SKM-1 (cell line): ENCODE measurements around the gene ZNF772.
A peak's percentile ranks its signal among the peaks of the same experiment; 100 is the strongest.
"Not testable (repeated sequence)": the region's sequence is repeated elsewhere in the genome, so short reads cannot be mapped to it uniquely, and the experiment has no call there.

Experiments used
- DNase-seq: peaks from one replicate; lab custom pipeline; 2025; ENCODE audit not compliant: unreplicated experiment; lab: John Stamatoyannopoulos, UW

Gene ZNF772

DNA sequence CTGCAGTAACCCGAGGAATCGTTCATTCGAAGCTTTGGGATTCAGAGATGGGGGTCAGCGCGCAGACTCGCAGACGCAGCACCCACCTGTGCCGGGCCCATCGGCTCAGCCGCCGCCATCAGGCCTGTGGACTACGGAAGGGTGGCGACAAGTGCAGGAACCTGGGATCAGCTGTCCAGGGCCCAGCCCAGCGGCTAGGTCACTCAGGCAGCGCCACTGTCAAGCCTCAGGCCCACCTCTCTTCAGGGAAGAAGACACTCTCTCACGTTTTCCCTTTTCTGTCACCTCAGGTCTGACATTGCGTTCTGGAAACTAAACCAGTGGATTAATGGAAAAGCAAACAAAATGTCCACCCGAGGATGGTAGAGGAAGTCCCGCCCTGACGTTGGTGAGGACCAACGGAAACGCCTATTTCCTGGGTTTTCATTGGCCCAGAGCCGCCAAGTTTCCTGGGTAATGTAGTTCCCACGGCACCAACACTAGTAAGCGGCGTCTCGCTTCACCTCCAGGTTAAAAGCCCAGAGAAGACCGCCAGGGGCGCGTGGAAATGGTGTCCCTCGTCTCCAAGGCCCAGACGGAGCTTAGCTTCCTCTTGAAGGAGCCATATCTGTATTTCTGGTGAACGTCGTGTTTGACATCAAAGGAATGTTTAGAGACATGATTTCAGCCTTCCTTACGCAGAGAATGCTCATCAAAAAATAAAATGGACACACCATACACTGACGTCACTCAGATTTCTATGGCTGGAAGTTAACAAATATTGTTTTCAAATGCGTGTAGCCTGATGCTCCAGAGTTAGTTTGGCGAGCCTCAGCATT, at the start of gene ZNF772:
TSS of gene ZNF772 (minus strand) at position 376 of the 818 bp plus-strand sequence. CDS start at position 119, 257 bp downstream.
- DNase-seq: peak; percentile 38

DNA sequence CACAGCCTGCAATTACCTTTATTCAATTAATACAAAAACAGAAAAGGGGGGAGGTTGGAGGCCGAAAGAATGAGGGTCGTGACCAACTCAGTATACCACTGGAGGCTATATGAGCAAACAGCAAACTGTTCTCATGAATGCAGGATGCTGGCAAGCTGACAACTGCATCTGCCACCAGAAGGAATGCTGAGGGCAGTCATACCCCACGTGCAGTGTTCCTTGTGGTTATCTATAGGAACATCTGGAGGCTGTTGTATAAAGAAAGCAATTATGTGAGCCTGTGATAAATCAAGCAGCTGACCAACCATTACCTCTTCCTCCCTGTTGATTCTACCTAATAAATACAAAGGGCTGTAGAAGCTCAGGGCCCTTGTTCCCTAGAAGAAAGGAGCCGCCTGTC, 40.7 kb upstream of the ZNF772 start:
- not testable (repeated sequence) for DNase-seq

DNA sequence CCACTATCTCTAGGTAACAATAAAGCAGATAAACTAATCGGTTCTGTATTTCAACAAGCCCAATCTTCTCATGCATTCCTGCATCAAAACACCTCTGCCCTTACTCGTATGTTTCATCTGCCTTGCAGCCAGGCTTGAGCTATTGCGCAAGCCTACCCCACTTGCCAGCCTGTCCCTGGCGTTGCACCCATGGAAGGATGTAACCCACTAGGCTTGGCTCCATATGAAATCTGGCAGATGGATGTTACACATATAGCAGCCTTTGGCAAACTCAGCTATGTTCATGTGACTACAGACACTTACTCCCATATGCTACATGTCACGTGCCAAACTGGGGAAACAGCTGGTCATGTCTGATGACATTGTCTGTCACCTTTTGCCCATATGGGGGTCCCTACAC, 37.9 kb upstream of the ZNF772 start:
- no peak for DNase-seq

DNA sequence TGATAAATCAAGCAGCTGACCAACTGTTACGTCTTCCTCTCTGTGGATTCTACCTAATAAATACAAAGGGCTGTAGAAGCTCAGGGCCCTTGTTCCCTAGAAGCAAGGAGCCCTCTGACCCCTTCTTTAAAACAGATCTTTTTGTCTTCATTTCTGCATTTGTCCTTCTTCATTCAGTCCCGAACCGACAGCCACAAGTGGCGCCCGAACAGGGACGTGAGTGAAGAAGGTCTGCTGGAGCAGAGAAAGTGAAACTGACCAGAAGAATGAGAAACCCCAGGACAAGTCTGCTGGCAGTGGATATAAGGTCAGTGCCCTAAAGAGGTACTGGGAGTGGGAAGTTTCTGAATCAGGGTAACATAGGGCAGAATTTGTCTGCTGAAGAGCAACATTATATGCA, 35.5 kb upstream of the ZNF772 start:
- DNase-seq: no peak

DNA sequence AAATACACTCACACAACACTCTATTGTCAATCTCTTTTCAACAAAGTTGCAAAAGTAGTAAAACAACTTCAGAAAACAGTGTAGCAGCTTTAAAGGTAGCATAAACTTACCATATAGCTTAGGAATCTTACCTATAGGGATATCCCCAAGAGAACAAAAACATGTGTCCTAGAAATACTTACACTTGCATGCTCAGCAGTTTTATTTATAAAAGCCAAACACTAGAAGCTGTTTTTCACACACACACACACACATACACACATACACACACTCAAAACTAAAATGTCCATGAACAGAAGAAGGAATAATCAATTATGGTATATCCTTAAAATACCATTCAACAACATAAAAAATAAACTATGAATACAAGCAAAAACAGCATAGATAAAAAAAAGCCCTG, 34.1 kb upstream of the ZNF772 start:
- DNase-seq: no peak

DNA sequence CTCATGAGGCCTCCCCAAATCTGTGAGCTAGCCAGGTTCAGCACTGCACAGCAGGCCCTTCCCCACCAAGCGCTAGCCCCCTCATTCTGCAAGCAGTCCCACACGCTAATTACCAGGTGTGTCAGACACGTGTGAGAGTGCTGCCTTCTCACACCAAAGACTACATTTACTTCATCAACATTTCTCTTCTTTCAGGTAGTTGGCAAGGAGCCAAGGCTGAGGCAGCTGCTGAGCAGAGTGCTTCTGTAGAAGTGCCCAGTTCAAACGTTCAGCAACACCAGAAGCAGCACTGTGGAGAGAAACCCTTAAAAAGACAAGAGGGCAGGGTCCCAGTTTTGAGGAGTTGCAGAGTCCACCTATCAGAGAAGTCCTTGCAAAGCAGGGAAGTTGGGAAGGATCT, 28.8 kb upstream of the ZNF772 start:
- no peak for DNase-seq

DNA sequence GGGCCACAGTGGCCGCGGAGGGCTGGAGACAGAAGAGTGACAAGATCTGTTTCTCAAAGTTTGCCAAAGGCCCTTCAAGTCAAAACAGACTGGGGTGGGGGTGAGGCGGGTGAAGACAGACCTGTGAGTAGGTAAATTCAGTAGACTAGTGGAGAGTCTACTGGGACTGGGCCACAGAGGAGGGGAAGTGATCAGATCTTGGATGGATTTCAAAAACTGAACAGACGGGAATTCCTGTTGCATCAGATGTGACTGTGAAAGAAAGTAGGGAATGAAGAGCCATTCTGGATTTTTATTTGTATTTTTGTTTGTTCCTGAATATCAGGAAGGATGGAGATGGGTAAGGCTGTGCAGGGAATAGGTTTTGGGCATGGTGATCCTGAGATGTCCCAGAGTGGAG, 23.0 kb upstream of the ZNF772 start:
- DNase-seq: not testable (repeated sequence)

DNA sequence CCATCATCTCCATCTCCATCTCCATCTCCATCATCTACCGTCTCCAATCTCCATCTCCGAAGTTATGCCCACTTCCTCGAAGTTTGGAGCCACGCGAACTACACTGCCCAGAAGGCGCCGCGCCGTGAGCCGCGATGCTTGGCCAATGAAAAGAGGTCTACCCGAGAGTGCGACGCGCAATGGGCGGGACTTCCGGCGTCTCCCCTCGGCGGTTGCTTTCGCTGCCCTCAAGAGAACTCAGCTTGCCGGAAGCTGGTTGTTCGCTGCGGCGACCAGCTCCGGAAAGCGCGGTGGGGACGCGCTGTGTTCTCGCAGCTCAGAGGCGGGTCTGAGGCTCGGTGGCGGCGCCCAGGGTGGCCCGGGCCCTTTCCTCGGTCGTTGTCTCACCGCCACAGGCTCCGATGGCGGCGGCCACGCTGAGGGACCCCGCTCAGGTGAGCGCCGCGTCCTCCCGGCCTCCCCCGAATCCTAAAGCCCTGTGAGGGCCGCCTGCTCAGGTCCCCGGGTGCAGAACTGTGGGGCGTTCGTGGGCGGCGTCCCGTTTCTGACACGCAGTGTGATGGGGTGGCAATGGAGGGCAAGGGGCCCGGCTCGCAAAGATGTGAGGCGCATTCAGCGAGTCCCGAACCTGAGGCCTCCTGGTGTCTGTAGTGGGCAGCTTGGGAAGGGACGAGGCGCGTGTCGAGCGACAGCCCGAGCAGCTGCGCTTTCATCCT, 22.5 kb upstream of the ZNF772 start, which contains the start of gene ZNF773:
TSS of gene ZNF773 (plus strand) at position 259 of the 716 bp plus-strand sequence. CDS start at position 402, 143 bp downstream.
- DNase-seq: peak; percentile 66

DNA sequence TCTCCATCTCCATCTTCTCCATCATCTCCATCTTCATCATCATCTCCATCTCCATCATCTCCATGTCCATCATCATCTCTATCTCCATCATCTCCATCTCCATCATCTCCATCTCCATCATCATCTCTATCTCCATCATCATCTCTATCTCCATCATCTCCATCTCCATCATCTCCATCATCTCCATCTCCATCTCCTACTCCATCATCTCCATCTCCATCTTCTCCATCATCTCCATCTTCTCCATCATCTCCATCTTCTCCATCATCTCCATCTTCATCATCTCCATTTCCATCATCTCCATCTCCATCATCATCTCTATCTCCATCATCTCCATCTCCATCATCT, 21.9 kb upstream of the ZNF772 start:
- DNase-seq: not testable (repeated sequence)

DNA sequence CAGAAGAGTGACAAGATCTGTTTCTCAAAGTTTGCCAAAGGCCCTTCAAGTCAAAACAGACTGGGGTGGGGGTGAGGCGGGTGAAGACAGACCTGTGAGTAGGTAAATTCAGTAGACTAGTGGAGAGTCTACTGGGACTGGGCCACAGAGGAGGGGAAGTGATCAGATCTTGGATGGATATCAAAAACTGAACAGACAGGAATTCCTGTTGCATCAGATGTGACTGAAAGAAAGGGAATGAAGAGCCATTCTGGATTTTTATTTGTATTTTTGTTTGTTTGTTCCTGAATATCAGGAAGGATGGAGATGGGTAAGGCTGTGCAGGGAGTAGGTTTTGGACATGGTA, 10.9 kb upstream of the ZNF772 start:
- not testable (repeated sequence) for DNase-seq

DNA sequence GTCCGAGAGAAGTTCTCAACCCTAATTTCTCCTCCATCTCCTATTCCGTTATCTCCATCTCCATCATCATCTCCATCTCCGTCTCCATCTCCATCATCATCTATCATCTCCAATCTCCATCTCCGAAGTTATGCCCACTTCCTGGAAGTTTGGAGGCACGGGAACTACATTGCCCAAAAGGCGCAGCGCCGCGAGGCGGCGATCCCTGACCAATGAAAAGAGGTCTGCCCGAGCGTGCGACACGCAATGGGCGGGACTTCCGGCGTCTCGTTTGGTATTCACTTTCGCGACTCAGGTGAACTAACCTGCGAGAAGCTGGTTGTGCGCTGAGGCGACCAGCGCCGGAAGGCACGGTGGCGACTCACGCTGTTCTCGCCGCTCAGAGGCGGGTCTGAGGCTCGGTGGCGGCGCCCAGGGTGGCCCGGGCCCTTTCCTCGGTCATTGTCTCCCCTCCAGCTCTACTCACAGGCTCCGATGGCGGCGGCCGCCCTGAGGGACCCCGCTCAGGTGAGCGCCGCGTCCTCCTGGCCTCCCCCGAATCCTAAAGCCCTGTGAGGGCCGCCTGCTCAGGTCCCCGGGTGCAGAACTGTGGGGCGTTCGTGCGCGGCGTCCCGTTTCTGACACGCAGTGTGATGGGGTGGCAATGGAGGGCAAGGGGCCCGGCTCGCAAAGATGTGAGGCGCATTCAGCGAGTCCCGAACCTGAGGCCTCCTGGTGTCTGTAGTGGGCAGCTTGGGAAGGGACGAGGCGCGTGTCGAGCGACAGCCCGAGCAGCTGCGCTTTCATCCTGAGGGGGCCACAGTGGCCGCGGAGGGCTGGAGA, 10.3 kb upstream of the ZNF772 start, which contains the start of gene ZNF419:
TSS of gene ZNF419 (plus strand) at position 274 of the 822 bp plus-strand sequence. CDS start at position 475, 201 bp downstream.
- DNase-seq: peak; percentile 14

DNA sequence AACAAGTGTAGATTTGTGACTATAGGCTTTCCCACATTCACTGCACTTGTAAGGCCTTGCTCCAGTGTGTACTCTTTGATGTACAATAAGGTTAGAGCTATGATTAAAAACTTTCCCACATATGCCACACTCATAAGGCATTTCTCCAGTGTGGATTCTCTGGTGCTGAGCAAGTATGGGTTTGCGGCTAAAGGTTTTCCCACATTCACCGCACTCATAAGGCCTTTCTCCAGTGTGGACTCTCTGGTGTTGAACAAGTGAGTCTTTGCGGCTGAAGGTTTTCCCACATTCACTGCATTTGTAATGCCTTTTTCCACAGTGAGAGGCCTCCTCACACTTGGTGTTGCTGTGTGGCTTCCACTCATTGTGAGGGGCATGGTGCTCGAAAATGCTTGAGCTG, 3.7 kb downstream of the ZNF772 start:
- DNase-seq: no peak

DNA sequence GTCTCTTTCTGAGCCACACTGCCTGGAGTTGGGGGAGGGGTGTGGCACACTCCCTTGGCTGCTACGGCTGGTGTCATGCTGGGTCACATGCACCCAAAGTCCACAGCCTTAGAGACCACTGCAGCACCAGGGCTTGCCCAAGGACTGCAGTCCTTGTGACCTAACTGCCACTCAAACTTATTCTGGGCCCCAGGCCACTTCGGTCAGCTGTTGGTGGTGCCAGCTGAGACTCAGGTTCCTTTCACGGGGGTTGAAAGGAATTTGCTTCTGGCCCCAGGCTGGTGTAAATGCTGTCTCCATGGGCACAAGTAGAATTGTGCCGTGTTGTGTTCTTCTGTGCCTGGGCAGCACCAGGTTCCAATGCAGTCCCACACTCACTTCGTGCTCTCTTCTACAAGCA, 10.9 kb downstream of the ZNF772 start:
- DNase-seq: no peak

DNA sequence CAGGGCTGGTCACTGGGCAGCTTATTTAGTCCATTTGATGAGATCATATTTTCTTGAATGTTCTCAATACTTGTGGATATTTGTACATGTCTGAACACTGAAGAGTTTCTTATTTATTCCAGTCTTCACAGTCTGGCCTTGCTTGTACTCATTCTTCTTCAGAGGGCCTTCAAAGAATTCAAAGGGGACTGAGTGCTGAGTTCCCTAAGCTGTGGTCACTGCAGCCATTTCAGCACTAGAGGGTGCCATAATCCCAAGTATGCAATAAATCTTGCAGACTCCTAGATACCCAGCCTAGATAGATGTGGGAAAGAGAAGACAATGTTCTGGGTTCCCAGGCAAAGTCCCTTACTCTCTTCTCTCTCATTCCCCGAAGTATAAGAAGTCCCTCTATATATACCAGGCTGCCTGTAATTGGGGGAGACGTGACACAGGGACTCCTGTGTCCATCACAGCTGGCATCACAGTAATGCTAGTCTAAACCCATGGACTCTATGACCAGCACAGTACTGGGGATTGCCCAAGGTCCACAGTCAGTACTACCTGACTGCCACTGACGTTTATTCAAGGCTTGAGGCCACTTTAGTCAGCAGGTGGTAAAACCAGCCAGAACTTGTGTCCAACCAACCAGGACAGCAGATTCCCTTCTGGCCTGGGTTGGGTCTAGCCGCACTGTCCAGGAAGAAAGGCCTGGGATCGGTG, 11.5 kb downstream of the ZNF772 start:
- DNase-seq: peak; percentile 7

DNA sequence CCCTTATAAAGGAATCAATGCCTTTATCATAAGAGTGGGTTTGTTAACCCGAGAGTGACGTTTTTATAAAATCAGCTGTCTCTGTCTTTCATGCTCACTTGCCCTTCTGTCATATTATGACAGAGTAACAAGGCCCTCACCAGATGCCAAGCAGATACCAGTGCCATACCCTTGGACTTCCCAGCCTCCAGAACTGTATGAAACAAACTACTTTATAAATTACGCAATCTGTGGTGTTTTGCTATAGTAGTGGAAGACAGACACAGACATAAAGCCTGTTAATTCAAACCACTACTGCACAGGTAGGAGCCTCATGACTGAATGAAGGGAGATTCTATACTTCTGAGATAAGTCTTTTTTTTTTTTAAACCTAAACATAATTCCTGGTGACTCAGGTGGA, 25.1 kb downstream of the ZNF772 start:
- no peak for DNase-seq

DNA sequence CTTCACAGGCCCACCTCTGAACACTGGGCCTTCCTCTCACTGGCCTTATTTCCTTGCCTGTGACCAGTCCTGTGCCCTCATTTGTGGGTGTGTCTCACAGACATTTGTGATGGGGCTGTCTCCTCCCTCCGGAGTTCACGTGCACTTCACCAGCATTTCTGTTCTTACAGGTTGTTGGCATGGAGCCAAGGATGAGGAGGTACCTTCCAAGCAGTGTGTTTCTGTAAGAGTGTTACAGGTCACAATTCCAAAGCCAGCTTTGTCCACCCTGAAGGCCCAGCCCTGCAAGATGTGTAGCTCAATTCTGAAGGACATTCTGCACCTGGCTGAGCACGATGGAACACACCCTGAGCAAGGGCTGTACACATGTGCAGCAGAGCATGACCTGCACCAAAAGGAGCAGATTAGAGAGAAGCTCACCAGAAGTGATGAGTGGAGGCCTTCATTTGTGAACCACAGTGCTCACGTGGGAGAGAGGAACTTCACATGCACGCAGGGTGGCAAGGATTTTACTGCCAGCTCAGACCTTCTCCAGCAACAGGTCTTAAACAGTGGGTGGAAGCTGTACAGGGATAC, 34.2 kb downstream of the ZNF772 start:
- no peak for DNase-seq

DNA sequence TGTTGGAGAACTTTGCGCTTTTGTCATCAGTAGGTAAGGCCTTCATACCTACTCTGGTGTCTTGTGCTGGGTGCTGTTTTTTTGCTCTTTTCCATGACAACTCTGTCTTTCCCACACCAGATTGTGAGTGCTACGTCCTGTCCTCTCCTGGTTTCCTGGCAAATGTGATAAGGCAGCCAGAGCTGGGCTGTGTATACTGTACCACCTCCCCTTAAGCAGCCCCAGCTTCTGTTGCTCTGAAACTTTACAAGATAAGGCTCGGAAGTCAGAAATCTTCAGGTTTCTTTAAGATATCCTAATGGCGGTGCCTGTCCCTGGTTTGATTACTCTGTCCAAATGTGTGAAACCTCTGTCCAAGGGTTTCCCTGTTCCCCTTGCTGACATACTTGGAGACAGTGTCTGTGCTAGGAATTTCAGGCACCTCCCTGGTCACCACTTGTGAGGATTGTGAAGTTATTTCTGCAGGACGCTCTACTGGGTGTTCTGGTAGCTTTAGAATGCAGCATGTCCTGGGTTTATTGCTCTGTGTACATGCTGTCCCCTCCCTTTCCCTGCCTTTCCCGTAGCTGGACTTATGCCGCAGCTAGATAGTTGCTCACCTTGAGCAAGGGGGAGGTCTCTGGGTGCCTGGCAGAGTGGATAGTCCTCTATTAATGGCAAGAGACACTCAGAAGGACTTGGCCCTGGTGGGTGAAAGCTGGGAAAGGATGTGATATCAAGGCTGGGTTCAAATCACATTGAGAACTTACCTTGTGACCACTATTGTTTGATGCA, 35.2 kb downstream of the ZNF772 start:
- DNase-seq: no peak

DNA sequence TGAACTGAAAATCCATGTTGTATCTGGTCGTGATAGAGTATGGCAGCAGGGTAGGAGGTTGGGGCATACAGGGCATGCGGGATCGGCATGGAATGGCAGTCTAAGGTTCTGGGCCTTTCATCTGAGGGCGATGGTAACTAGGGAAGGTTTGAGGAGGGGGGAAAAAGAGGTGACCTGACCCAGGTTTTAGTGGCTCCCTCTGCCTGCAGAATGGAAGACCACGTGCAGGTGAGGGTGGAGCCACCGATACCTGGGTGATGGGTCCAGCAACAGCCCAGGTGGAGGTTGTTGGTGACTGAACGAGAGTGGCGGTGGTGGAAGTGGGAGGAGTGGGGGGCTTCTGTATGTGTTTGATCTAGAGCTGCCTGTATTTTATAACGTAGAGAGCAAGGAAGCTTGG, 38.4 kb downstream of the ZNF772 start:
- DNase-seq: no peak

DNA sequence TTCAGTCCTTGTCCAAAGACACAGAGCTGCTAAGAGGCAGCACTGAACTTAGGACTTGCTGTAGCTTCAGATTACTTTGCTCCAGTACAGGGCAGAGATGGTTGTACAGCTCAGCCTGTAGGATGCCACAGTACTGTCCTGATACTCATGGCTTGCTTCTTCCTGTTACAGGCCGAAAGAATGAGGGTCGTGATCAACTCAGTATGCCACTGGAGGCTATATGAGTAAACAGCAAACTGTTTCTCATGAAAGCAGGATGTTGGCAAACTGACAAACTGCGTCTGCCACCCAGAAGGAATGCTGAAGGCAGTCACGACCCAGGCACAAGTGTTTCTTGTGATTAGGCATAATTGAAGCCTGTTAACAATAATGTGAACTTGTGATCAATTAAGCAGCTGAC, 39.4 kb downstream of the ZNF772 start:
- no peak for DNase-seq

DNA sequence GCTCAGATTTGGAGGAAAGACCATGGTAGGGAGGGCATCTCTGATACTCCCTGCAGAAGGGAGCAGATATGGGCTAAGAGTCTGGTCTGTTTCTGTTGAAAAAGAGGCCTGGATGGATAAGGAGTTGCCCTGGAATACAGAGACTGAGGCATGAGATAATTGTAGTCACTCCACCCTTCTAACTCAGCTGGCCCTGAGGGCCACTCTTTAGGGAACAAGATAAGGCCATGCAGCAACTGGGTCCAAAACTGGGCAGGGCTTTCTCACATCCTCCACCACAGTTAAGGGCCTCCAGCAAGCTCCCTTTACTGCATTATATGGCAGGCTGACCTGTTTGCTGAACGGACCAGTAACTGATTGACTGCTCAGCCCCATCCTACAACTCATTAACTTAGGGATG, 40.9 kb downstream of the ZNF772 start:
- DNase-seq: no peak
